Type B pancreatic cell (in vitro differentiated cells): ENCODE results near the gene PDE10A. TPM values are rescaled to one million over a fixed set of nuclear protein-coding genes. Genes with fewer than 3 reads are reported as not detected.

Experiments
- DNase-seq: peaks from one replicate; pipeline ENCODE4 v3.0.0; 2021; ENCODE audit warnings: mixed read lengths; ENCODE audit not compliant: unreplicated experiment; ENCODE audit errors: extremely low spot score
- H3K27ac Mint-ChIP-seq: 2 replicates; pipeline ENCODE4 v1.8.0; 2021; ENCODE audit warnings: mild to moderate bottlenecking, mixed read lengths
- H3K27me3 Mint-ChIP-seq: 2 replicates; pipeline ENCODE4 v1.8.0; 2021; ENCODE audit warnings: mixed read lengths
- H3K36me3 Mint-ChIP-seq: 2 replicates; pipeline ENCODE4 v1.8.0; 2021; ENCODE audit warnings: mixed read lengths
- H3K4me1 Mint-ChIP-seq: one replicate; pipeline ENCODE4 v1.8.0; 2021; ENCODE audit warnings: mixed read lengths; ENCODE audit not compliant: unreplicated experiment
- H3K4me3 Mint-ChIP-seq: 2 replicates; pipeline ENCODE4 v1.8.0; 2021; ENCODE audit warnings: mild to moderate bottlenecking, mixed read lengths
- H3K9me3 Mint-ChIP-seq: 2 replicates; pipeline ENCODE4 v1.8.0; 2021; ENCODE audit warnings: mixed read lengths
- total RNA-seq: library from RNA; stranded (reverse); gene quantifications from 2 replicates; pipeline ENCODE4 v1.2.1, GENCODE V29; 2021; ENCODE audit warnings: low replicate concordance
- TF ChIP-seq, protein P1 (sequence below): fragments of 200-600 bp; sonication (generic); conservative IDR thresholded peaks from 2 replicates; pipeline ENCODE4 v1.5.0; 2021; ENCODE audit warnings: antibody characterized with exemption, mild to moderate bottlenecking

The PDE10A gene
- total RNA-seq, 1 donor from 2014 or later = 10.8 TPM

DNA sequence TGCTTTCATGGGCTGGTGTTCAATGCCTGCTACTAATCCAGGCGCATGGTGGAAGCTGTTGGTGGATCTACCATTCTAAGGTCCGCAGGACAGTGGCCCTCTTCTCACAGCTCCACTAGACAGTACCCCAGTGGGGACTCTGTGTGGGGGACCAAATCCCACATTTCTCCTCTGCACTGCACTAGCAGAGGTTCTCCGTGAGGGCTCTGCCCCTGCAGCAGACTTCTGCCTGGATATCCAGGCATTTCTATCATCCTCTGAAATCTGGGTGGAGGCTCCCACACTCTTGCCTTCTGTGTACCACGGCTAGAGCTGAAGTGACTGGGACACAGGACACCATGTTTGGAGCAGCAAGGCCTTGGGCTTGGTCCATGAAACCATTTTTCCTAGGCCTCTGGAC is 219.6 kb downstream of the PDE10A start:
- Mint-ChIP-seq H3K27me3 (no peaks in the 10 kb centered on the region), H3K4me1 (peaks cover 9% of the 10 kb centered on the region), H3K36me3 (peaks cover 10% of the 10 kb centered on the region), H3K4me3 (no peak overlapping the region), H3K9me3 (peaks cover 4% of the 10 kb centered on the region), H3K27ac (no peak overlapping the region)
- TF ChIP-seq, protein P1, sequence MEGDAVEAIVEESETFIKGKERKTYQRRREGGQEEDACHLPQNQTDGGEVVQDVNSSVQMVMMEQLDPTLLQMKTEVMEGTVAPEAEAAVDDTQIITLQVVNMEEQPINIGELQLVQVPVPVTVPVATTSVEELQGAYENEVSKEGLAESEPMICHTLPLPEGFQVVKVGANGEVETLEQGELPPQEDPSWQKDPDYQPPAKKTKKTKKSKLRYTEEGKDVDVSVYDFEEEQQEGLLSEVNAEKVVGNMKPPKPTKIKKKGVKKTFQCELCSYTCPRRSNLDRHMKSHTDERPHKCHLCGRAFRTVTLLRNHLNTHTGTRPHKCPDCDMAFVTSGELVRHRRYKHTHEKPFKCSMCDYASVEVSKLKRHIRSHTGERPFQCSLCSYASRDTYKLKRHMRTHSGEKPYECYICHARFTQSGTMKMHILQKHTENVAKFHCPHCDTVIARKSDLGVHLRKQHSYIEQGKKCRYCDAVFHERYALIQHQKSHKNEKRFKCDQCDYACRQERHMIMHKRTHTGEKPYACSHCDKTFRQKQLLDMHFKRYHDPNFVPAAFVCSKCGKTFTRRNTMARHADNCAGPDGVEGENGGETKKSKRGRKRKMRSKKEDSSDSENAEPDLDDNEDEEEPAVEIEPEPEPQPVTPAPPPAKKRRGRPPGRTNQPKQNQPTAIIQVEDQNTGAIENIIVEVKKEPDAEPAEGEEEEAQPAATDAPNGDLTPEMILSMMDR = no peak
- DNase-seq = no peak

GRCh38 chr6:165441181-165441580 is 221.9 kb downstream of the PDE10A start:
- Mint-ChIP-seq H3K9me3 (peaks cover 4% of the 10 kb centered on the region), H3K27me3 (no peaks in the 10 kb centered on the region), H3K36me3 (peaks cover 10% of the 10 kb centered on the region), H3K27ac (no peak overlapping the region), H3K4me3 (no peak overlapping the region), H3K4me1 (peaks cover 5% of the 10 kb centered on the region)
- no peak for DNase-seq
- TF ChIP-seq, protein P1 = no peak

DNA sequence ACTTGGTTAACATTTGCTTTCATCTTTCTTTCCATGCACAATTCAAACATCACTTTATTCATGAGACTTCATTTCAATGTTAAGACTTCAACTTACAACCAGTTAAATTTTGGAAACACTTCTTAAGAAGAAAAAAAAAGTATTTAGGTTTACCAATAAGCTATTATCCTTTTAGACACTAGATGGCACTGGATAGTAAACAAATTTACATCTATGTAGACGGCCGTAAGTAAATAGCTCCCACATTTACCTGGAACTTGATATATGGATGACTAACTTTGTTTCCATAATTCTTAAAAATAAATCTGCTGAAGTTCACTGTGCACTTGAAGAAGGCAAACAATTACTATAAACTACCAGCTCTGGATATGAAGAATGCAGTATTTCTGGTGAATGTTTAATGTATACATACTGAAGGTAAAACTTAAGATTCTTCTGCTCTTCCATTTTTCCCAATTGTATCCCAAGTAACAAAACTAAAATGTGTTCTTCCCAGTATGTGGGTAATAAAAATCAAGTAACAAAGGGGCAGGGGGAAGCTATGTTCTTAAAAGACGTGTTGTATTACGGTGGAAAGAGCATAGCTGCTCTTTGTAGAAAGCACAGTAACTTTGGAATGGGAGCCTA is 223.0 kb downstream of the PDE10A start:
- Mint-ChIP-seq H3K27me3 (no peaks in the 10 kb centered on the region), H3K27ac (no peak overlapping the region), H3K36me3 (peaks cover 10% of the 10 kb centered on the region), H3K9me3 (peaks cover 4% of the 10 kb centered on the region), H3K4me3 (no peak overlapping the region), H3K4me1 (peaks cover 5% of the 10 kb centered on the region)
- TF ChIP-seq, protein P1 = peak; percentile 82
- no peak for DNase-seq

GRCh38 chr6:165426892-165427291 is 236.1 kb downstream of the PDE10A start:
- H3K36me3 Mint-ChIP-seq = peaks cover 8% of the 10 kb centered on the region
- TF ChIP-seq, protein P1 = no peak
- no peak overlapping the region for H3K27ac Mint-ChIP-seq
- H3K4me3 Mint-ChIP-seq = no peak overlapping the region
- H3K9me3 Mint-ChIP-seq = peaks cover 15% of the 10 kb centered on the region
- no peaks in the 10 kb centered on the region for H3K4me1 Mint-ChIP-seq
- no peaks in the 10 kb centered on the region for H3K27me3 Mint-ChIP-seq
- no peak for DNase-seq

- Mint-ChIP-seq H3K27me3 (no peaks in the 10 kb centered on the region), H3K27ac (no peak overlapping the region), H3K4me3 (no peak overlapping the region), H3K4me1 (no peaks in the 10 kb centered on the region), H3K36me3 (peaks cover 7% of the 10 kb centered on the region), H3K9me3 (peaks cover 13% of the 10 kb centered on the region)
- DNase-seq = no peak
- TF ChIP-seq, protein P1 = no peak
Observed at GRCh38 chr6:165422192-165422591, 240.8 kb downstream of the PDE10A start.
